Tongue (tissue), 2 donors: ENCODE results near the gene KRT39. TPM values are rescaled to one million over a fixed set of nuclear protein-coding genes. Genes with fewer than 3 reads are reported as not detected.
A peak's percentile ranks its signal among the peaks of the same experiment; 100 is the strongest.

Source experiments
- DNase-seq: peaks from one replicate; pipeline ENCODE4 v3.0.0-alpha.2; 2015
- total RNA-seq: library from RNA; depleted of rRNA; stranded (reverse); fragments of >200 nt; gene quantifications from one replicate; pipeline ENCODE4 v1.2.3, GENCODE V29; 2014

KRT39 gene
- total RNA-seq, 1 donor from 2014 or later: 1.8 TPM

- no peak for DNase-seq
These were observed 13.4 kb upstream of the KRT39 start for GRCh38 chr17:40980117-40980516.

GRCh38 chr17:40978575-40979151 lies 11.9 kb upstream of the KRT39 start:
- peak; percentile 55 for DNase-seq

GRCh38 chr17:40975516-40975915 lies 8.8 kb upstream of the KRT39 start:
- DNase-seq: no peak

GRCh38 chr17:40974366-40974765 lies 7.6 kb upstream of the KRT39 start:
- DNase-seq: no peak

DNA sequence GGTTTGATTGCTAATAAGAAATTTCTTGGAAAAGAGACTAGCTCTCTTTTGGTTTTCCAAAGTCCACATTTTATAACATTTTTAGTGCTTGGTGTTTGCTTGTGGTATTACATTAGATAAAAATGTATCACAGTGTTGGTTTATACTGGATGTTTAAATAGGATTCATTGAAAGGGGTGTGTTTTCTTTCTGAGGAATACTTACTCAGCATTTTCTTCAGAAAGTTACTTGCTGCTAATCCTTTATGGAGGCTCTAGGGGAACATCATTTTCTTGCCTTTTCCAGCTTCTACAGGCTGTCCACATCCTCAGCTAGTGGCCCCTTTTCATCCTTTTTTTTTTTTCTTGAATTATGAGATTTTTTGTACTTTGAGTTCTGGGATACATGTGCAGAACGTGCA lies 834 bp upstream of the KRT39 start:
- no peak for DNase-seq

GRCh38 chr17:40963838-40964237 lies 2.9 kb downstream of the KRT39 start:
- no peak for DNase-seq

- no peak for DNase-seq
These were observed 4.6 kb downstream of the KRT39 start for GRCh38 chr17:40962059-40962561.

DNA sequence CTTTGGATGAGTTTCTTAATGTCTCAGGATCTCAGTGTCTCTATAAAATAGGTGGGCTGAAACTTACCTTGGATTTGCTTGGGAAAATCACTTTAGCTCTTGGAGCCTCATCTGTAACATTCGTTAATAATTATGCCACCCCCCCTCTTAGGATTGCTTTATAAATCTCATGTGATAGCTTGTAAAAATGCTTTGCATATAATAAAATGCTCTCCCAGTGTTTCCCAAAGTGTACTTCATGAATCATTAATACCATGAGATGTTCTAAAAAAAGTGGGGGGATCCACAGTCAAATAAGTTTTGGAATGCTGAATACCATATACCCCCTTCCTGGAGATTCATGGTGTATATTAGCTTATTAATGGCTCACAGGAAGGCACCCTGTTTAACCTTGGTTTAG lies 5.2 kb downstream of the KRT39 start:
- DNase-seq: no peak

GRCh38 chr17:40960144-40960543 lies 6.6 kb downstream of the KRT39 start:
- DNase-seq: no peak

DNA sequence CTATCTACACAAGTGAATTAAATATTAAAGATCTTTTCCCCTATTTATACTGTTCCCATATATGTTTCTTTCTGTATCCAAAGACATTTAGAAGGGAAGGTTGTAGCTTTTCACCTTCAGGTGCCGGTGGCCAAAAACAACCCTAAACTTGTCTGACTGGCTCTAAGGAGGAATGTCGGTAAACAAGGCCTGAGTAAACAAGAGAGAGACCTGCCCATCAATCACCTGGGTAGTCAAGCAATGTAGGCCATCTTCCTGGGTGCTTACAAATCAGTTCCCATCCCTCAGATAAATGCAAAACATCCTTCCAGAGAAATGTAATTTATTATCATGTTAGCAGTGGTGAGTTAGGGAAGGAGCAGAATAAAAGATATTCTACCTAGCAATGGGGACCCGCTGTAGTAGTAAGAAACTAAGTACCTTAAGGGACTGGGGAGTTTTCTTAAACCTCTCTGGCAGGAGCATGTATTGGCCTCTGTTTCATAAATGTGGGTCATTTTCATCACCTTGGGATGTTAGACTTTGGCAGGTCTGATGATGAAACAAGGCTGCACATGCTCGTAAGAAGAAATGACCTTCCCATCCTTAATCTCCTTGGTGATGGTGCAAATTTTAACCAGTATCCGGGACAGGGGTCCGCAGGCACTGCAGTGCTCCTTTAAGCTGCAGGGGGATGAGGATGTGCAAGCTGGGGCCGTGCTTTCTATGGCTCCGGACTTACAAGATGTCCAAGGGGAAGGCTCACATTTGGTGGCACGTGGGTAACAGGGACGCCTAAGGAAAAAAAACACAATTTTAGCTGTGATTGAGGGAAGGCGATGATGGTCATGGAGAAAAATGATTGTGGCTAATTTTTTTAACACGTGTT lies 8.4 kb downstream of the KRT39 start:
- no peak for DNase-seq

GRCh38 chr17:40956401-40957254 lies 10.1 kb downstream of the KRT39 start:
- DNase-seq: no peak

DNA sequence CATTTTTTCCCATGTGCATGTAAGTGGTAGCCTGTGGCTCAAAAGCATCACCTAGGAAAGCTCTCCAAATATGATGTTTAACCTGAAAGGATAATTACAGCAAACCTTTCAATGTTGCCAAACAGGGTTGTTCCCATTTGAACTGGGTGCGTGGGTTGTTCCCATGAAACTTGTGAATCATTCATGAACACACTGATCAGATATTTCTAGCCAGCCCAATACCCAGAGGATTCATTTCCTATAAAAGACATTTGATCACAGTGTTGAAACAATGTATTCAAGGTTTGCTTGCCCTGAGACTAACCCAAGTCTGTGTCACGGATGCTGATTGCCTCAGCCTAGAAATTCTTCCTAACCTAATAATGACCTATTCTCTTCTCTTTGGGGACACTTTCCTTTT lies 12.9 kb downstream of the KRT39 start:
- no peak for DNase-seq

GRCh38 chr17:40952661-40953060 lies 14.1 kb downstream of the KRT39 start:
- DNase-seq: peak; percentile 31

DNA sequence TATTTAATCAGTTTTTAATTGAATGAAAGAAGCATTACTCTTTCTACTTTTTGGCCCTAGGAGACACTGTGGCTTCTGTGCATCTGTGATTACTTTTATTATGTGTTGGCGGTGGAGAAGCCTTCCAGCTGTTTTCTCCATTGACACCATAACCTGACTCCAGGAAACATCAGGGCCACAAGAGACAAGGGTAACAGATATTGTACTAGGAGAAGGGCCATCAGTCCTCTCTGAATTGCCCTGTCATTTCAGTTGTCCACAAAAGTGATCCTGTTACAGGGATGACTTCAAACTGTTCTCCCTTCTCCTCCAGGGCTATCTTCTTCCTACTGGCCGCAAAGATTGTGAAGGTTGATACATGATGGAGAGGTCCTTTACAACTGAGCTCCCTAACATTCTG lies 14.6 kb downstream of the KRT39 start:
- DNase-seq: no peak

GRCh38 chr17:40951011-40951622 lies 15.6 kb downstream of the KRT39 start:
- DNase-seq: no peak

DNA sequence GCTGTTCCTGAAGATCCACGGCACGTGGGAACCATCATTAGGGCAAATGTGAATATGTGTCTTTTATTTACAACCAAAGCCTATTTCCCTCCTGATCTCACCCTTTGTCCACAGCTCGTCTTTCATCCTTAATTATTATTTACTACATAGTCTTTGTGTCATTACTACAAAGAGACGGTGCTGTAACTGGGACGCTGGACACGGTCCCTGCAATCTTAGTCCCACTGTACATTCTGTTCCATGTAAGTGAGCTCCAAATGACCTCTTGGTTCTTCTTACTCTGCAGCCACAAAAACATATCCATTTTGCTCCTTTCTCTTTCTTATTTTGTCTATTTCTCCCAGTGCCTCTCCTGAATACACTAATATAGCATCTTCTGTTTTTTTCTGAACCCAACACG lies 16.6 kb downstream of the KRT39 start:
- no peak for DNase-seq

GRCh38 chr17:40949418-40949817 lies 17.3 kb downstream of the KRT39 start:
- DNase-seq: peak; percentile 81

DNA sequence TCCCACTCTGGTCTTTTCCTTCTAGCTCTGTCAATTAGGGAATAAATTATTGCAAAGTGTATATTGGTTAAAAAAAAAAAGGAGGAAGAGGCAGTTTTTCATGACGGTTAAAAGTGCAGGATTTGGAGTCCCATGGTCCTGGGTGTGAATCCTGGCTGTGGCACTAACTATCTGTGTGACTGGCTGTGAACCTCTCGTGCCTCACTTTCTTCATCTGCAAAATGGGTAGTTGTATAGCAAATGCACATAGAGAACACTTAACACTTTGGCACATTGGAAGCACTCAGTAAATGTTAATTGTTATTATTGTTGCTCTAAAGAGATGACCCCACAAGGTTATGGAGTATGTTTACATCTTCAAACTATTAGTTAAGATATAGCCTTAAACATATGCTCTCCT lies 18.8 kb downstream of the KRT39 start:
- no peak for DNase-seq

DNA sequence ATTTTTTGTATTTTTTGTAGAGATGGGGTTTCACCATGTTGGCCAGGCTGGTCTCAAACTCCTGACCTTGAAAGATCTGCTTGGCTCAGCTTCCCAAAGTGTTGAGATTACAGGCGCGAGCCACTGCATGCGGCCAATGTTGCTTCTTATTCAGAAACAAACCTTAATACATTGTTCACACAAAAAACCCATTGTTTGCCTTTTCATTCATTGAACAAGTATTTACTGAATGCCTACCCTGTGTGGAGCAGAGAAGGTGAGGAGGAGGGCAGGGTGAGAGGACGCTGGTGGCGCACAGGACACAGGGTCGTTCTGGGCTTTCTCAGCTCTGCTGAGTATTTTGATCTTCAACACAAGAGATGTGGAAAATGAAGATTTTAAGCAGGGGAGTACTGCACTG lies 21.3 kb downstream of the KRT39 start:
- no peak for DNase-seq

DNA sequence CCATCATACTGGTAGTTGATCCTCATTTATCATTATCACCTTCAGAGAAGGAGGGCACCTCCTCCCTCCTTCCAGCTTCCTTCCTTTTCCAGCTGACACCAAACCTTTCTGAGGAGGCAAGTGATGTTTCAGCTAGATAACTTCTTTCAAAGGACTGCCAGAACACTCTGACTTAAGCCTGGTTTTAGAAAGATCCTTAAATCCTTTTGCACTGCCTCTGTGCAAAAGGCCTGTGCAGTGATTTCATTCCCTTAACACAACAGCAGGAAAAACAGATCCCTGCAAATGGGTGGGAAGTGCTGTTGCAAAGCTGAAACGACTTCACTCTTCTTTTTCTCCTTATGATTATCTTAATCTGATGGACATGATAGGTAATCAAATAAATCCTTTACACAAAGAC lies 22.2 kb downstream of the KRT39 start:
- no peak for DNase-seq

DNA sequence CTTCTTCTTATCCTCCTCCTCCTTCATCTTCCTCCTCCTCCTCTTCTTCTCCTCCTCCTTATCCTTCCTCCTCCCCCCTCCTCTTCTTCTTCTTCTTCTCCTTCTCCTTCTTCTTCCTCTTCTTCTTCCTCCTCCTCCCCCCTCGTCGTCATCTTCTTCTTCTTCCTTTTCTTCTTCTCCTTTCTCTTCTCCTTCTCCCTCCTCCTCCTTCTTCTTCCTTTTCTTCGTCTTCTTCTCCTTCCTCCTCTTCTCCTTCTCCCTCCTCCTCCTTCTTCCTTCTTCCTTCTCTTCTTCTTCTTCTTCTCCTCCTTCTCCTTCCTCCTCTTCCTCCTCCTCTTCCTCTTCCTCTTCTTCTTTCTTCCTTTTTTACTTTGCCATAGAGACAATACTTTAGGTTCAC lies 24.2 kb downstream of the KRT39 start:
- no peak for DNase-seq

- DNase-seq: no peak
These were observed 26.5 kb downstream of the KRT39 start for GRCh38 chr17:40940266-40940665.
